Raji (cell line): ENCODE measurements around the gene TMTC2.

Source experiments
- POLR2A ChIP-seq: IDR thresholded peaks from 2 replicates; pipeline ENCODE4 v1.6.1; 2011; ENCODE audit warnings: low read depth, low read length, control low read depth; ENCODE audit not compliant: insufficient read depth

Gene TMTC2

GRCh38 chr12:82671673-82672195 is 15.0 kb upstream of the TMTC2 start:
- TF ChIP-seq POLR2A: no peak

GRCh38 chr12:82672811-82673495 is 13.8 kb upstream of the TMTC2 start:
- no peak for TF ChIP-seq POLR2A

- TF ChIP-seq POLR2A: no peak
Measured at GRCh38 chr12:82673698-82674097, 13.0 kb upstream of the TMTC2 start.

- TF ChIP-seq POLR2A: no peak
Measured at GRCh38 chr12:82675246-82675645, 11.5 kb upstream of the TMTC2 start.

- TF ChIP-seq POLR2A: no peak
Measured at GRCh38 chr12:82682326-82682725, 4.4 kb upstream of the TMTC2 start.

- TF ChIP-seq POLR2A: no peak
Measured at GRCh38 chr12:82682851-82683261, 3.9 kb upstream of the TMTC2 start.

GRCh38 chr12:82685790-82686167 is 927 bp upstream of the TMTC2 start:
- TF ChIP-seq POLR2A: no peak

GRCh38 chr12:82687021-82688011 is 610 bp downstream of the TMTC2 start:
- TF ChIP-seq POLR2A: peak; percentile 44; the same call in 1 of the 2 replicates

GRCh38 chr12:82688035-82688501 is 1.4 kb downstream of the TMTC2 start:
- no peak for TF ChIP-seq POLR2A

GRCh38 chr12:82688596-82688995 is 1.9 kb downstream of the TMTC2 start:
- no peak for TF ChIP-seq POLR2A

GRCh38 chr12:82690006-82690405 is 3.3 kb downstream of the TMTC2 start:
- no peak for TF ChIP-seq POLR2A

GRCh38 chr12:82691513-82691912 is 4.8 kb downstream of the TMTC2 start:
- no peak for TF ChIP-seq POLR2A

- no peak for TF ChIP-seq POLR2A
Measured at GRCh38 chr12:82694276-82694675, 7.6 kb downstream of the TMTC2 start.

- no peak for TF ChIP-seq POLR2A
Measured at GRCh38 chr12:82694970-82695369, 8.3 kb downstream of the TMTC2 start.

- TF ChIP-seq POLR2A: no peak
Measured at GRCh38 chr12:82695531-82695930, 8.8 kb downstream of the TMTC2 start.

GRCh38 chr12:82696543-82696942 is 9.8 kb downstream of the TMTC2 start:
- no peak for TF ChIP-seq POLR2A
